ENCODE data around the gene TRAF3. TPM values are rescaled to one million over a fixed set of nuclear protein-coding genes. Genes with fewer than 3 reads are reported as not detected.

TRAF3 gene
- total RNA-seq, 1 experiment from 2014 or later, result 11.2 TPM

GRCh38 chr14:102870994-102871831, 94.0 kb downstream of the TRAF3 start:
- CTCF ChIA-PET, result interaction anchor here (0.6 to 1.9 kb wide), 4 partner anchors 86 to 1028 kb away, joined by 3 to 5 read pairs (median 4); no protein-coding TSS in a partner anchor
- POLR2A ChIA-PET, result no interaction called here
- no peak for ATAC-seq
- Mint-ChIP-seq H3K36me3 (no peaks in the 10 kb centered on the region), H3K27me3 (ENCODE audit: low read depth) (no peaks in the 10 kb centered on the region; the same call in 1 of the 2 replicates), H3K4me1 (peaks cover 5% of the 10 kb centered on the region; the same call in 1 of the 2 replicates), H3K27ac (no peak overlapping the region; the same call in 1 of the 2 replicates), H3K9me3 (no peaks in the 10 kb centered on the region), H3K4me3 (no peak overlapping the region)
- no peak for TF ChIP-seq CBFB (CRISPR knock-in tag; IDR thresholded peaks at IDR 0.05; ENCODE audit: low read depth)
- TF ChIP-seq CDX4 (CRISPR knock-in tag; IDR thresholded peaks at IDR 0.05; ENCODE audit: borderline replicate concordance), result no peak
- TF ChIP-seq ZNF263 (CRISPR knock-in tag; IDR thresholded peaks at IDR 0.05; ENCODE audit: low read depth), result no peak
- TF ChIP-seq SMAD3 (CRISPR knock-in tag; IDR thresholded peaks at IDR 0.05; ENCODE audit: borderline replicate concordance), result no peak
- TF ChIP-seq EMX1 (CRISPR knock-in tag; IDR thresholded peaks at IDR 0.05), result no peak
- no peak for TF ChIP-seq FOXJ3 (CRISPR knock-in tag; IDR thresholded peaks at IDR 0.05; ENCODE audit: borderline replicate concordance)
- TF ChIP-seq NR2C2 (CRISPR knock-in tag; IDR thresholded peaks at IDR 0.05), result no peak
- no peak for TF ChIP-seq MLX (CRISPR knock-in tag; IDR thresholded peaks at IDR 0.05)
- TF ChIP-seq NFYB (CRISPR knock-in tag; conservative IDR thresholded peaks at IDR 0.05; ENCODE audit: low read depth), result no peak
- no peak for TF ChIP-seq GTF2I (CRISPR knock-in tag; conservative IDR thresholded peaks at IDR 0.05)
- no peak for TF ChIP-seq ESRRA (CRISPR knock-in tag; IDR thresholded peaks at IDR 0.05; ENCODE audit: borderline replicate concordance)
- no peak for TF ChIP-seq E2F1 (CRISPR knock-in tag; IDR thresholded peaks at IDR 0.05)
- TF ChIP-seq HMGXB4 (CRISPR knock-in tag; IDR thresholded peaks at IDR 0.05), result no peak
- no peak for TF ChIP-seq SMAD4 (CRISPR knock-in tag; IDR thresholded peaks at IDR 0.05)
- no peak for TF ChIP-seq E2F5 (CRISPR knock-in tag; IDR thresholded peaks at IDR 0.05)
- TF ChIP-seq TP53 (CRISPR knock-in tag; IDR thresholded peaks at IDR 0.05), result no peak
- no peak for TF ChIP-seq ZNF232 (CRISPR knock-in tag; IDR thresholded peaks at IDR 0.05)
- TF ChIP-seq ARID4B (CRISPR knock-in tag; IDR thresholded peaks at IDR 0.05; ENCODE audit: borderline replicate concordance), result no peak
- no peak for DNase-seq (ENCODE audit: low spot score)

Measured in WTC11 (cell line).